A673 (cell line): ENCODE results near the gene TRDN.

Experiments
- EZH2 ChIP-seq: fragments of 200-600 bp; sonication (generic); IDR thresholded peaks from 2 replicates; pipeline ENCODE4 v1.6.1; 2017; ENCODE audit warnings: borderline replicate concordance, low read depth, mild to moderate bottlenecking, mixed read lengths, antibody characterized with exemption, low read length; ENCODE audit not compliant: poor library complexity, severe bottlenecking
- TF ChIP-seq, protein P1 (sequence below): fragments of 300-800, 200-600 bp; sonication (generic); conservative IDR thresholded peaks from 2 replicates; pipeline ENCODE4 v1.5.1; 2017; ENCODE audit warnings: low read depth, mild to moderate bottlenecking, antibody characterized with exemption, low read length, moderate library complexity, mixed read lengths

DNA sequence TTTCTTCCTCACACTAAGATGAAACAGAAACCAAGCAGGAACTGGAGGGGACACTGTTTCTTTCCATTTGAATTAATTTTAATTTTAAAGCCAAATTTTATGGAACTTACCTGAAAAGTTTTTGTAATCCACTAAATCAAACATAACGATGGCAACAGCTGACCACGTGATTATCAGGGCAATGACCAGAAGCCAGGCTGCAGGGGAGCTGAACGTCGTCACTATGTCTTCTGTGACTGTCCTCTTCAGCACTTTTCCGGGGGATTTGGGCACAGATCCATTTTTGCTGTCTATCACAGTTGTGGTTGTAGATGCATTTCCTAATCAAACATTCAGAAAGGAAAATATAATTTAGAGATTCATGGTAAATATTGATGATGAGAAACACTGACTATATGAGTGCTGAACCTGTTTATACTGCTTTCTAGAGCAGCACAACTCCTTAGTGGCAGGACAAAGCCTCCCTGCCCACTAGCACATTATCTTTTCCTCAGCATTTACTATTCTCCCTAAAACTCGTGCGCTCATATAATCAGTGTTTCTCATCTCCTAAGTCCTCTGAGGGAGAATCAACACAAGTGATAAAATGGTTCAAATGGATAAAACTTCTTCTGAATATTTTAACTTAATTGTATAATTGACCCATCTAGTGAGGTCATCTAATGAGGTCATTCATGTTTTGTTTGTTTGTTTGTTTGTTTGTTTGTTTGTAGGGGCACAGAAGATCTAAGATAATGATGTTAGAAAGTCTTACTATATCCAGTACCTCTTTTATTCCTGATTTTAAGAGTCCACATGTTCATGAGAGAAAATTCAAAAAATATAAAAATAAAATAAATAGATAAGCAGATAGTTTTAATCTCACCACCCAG is 65.7 kb downstream of the TRDN start:
- TF ChIP-seq, protein P1, sequence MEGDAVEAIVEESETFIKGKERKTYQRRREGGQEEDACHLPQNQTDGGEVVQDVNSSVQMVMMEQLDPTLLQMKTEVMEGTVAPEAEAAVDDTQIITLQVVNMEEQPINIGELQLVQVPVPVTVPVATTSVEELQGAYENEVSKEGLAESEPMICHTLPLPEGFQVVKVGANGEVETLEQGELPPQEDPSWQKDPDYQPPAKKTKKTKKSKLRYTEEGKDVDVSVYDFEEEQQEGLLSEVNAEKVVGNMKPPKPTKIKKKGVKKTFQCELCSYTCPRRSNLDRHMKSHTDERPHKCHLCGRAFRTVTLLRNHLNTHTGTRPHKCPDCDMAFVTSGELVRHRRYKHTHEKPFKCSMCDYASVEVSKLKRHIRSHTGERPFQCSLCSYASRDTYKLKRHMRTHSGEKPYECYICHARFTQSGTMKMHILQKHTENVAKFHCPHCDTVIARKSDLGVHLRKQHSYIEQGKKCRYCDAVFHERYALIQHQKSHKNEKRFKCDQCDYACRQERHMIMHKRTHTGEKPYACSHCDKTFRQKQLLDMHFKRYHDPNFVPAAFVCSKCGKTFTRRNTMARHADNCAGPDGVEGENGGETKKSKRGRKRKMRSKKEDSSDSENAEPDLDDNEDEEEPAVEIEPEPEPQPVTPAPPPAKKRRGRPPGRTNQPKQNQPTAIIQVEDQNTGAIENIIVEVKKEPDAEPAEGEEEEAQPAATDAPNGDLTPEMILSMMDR = no peak
- TF ChIP-seq EZH2 = no peak
